Activated CD8-positive, alpha-beta T cell treated with anti-CD3 and anti-CD28 coated beads, Interleukin-2, amount 10 ng/mL, durations not matched to agents 7 days and 5 days (primary cell): ENCODE measurements around the gene CDKAL1. TPM values are rescaled to one million over a fixed set of nuclear protein-coding genes. Genes with fewer than 3 reads are reported as not detected.

Source experiments
- ATAC-seq: fragments of 150-1000 bp; cut with Tn5 transposase; one replicate; pipeline ENCODE4 v1.10.0; 2021; ENCODE audit warnings: moderate library complexity
- CTCF ChIA-PET: fragments of 350-600 bp; sonication (Branson Sonifier 250); formaldehyde crosslinking; loops from one replicate; lab custom pipeline; 2021; ENCODE audit warnings: antibody characterized with exemption; lab: Charles Lee
- POLR2A ChIA-PET: fragments of 350-600 bp; sonication (Branson Sonifier 250); formaldehyde crosslinking; loops from one replicate; lab custom pipeline; 2021; ENCODE audit warnings: antibody characterized with exemption; lab: Charles Lee
- DNase-seq: peaks from one replicate; pipeline ENCODE4 v3.0.0-alpha.2; 2020
- H3K27ac Mint-ChIP-seq: one replicate; pipeline ENCODE4 v1.8.0; 2021; ENCODE audit warnings: mild to moderate bottlenecking, mixed read lengths
- H3K27me3 Mint-ChIP-seq: one replicate; pipeline ENCODE4 v1.8.0; 2021; ENCODE audit warnings: low read depth, mixed read lengths
- H3K36me3 Mint-ChIP-seq: one replicate; pipeline ENCODE4 v1.8.0; 2021; ENCODE audit warnings: low read depth, mixed read lengths
- H3K4me1 Mint-ChIP-seq: one replicate; pipeline ENCODE4 v1.8.0; 2021; ENCODE audit warnings: low read depth, mixed read lengths
- H3K4me3 Mint-ChIP-seq: one replicate; pipeline ENCODE4 v1.8.0; 2021; ENCODE audit warnings: mild to moderate bottlenecking, mixed read lengths
- H3K9me3 Mint-ChIP-seq: one replicate; pipeline ENCODE4 v1.8.0; 2022; ENCODE audit warnings: mixed read lengths; ENCODE audit not compliant: insufficient read depth
- total RNA-seq, 2 experiments: library from RNA; stranded (reverse); gene quantifications; one replicate each; pipeline ENCODE4 v1.2.3, GENCODE V29; 2021

CDKAL1 gene
- total RNA-seq, 2 experiments from 2014 or later: 24.3 to 25.2 TPM

DNA sequence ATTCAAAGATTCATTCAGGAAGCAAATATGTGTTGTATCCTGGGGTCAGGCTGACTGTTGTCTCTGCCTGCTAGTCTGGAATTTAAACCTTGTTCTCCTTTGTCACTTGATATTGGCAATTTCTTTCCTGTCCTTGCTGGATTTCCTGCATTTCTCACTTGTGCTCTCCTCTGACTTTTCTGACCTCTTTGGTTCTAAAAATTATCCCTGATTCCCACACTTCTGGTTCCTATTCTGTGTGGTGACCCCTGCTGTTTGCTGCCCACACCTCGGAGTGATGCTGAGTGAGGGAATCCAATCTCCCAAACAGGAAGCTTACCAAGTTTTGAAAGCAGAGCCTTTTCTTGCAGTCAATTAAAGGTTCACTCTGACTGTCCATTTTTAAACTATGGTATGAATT is 345.3 kb downstream of the CDKAL1 start:
- no peak for ATAC-seq
- Mint-ChIP-seq H3K9me3 (peaks cover 12% of the 10 kb centered on the region), H3K4me3 (no peak overlapping the region), H3K27me3 (no peaks in the 10 kb centered on the region), H3K36me3 (peaks cover 11% of the 10 kb centered on the region), H3K27ac (no peak overlapping the region), H3K4me1 (peaks cover 8% of the 10 kb centered on the region)
- POLR2A ChIA-PET: no interaction called here
- DNase-seq: no peak
- CTCF ChIA-PET: no interaction called here

DNA sequence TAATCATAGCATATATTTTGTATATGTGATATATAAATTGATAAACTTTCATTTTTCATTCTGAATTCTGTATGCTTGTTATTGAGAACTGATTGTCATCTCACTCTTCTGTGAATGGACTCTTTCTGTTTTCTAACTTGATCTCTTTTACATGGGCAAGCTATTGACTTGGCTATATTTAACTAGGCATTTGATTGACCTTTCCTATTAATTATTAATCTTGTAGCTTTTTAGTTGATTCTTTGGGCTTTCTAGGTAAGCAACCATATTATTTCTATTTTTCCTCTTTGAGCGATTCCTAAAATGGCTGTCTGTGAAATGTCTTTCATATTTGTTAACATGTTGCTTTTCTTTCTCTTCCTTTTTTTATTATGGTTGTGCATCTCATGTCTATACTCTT is 347.1 kb downstream of the CDKAL1 start:
- ChIA-PET CTCF (no interaction called here), POLR2A (no interaction called here)
- DNase-seq (no peak), ATAC-seq (no peak)
- Mint-ChIP-seq H3K4me1 (peaks cover 8% of the 10 kb centered on the region), H3K4me3 (no peak overlapping the region), H3K27me3 (no peaks in the 10 kb centered on the region), H3K9me3 (peaks cover 23% of the 10 kb centered on the region), H3K27ac (no peak overlapping the region), H3K36me3 (peaks cover 18% of the 10 kb centered on the region)

DNA sequence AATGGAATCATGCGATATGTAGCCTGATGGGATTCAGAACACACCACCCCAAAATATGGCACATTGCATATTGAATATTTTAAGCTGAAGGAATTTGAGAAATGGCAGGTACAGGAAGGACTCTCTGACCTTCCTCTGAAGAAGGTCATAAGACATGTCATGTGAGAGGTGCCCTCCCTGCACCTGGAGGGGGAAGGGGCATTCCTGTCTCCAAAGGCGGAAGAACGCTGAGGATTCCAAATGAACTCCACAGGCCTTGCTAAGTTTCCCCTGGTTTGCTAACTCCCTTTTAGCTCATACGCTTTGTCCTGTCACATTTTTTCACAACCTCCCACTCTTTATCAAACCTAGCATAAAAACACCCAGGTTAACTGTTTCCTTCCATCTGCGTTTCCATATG is 347.8 kb downstream of the CDKAL1 start:
- H3K9me3 Mint-ChIP-seq: peaks cover 25% of the 10 kb centered on the region

DNA sequence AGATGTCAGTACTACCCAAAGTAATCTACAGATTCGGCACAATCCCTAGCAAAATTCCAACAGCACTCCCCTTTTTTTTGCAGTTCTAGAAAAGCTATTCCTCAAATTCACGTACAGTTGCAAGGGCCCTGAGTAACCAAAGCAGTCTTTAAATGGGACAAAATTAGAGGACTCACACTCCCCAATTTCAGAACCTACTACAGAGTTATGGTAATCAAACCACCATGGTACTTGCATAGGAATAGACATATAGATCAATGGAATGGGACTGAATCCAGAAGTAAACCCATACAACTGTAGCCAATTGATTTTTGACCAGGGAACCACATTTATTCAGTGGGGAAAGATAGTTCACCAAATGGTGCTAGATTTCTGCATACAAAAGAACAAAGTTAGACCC is 350.8 kb downstream of the CDKAL1 start:
- H3K36me3 Mint-ChIP-seq: peaks cover 25% of the 10 kb centered on the region
- H3K27ac Mint-ChIP-seq: no peak overlapping the region
- ATAC-seq: no peak
- CTCF ChIA-PET: no interaction called here
- POLR2A ChIA-PET: no interaction called here
- peaks cover 32% of the 10 kb centered on the region for H3K9me3 Mint-ChIP-seq
- H3K27me3 Mint-ChIP-seq: no peaks in the 10 kb centered on the region
- no peak overlapping the region for H3K4me3 Mint-ChIP-seq
- no peak for DNase-seq
- no peaks in the 10 kb centered on the region for H3K4me1 Mint-ChIP-seq

More for the DNA sequence above, 347.8 kb downstream of the CDKAL1 start:
- Mint-ChIP-seq H3K4me3 (no peak overlapping the region), H3K36me3 (peaks cover 20% of the 10 kb centered on the region), H3K27ac (no peak overlapping the region), H3K27me3 (no peaks in the 10 kb centered on the region), H3K4me1 (peaks cover 8% of the 10 kb centered on the region)
- DNase-seq: no peak
- ChIA-PET POLR2A (no interaction called here), CTCF (no interaction called here)
- ATAC-seq: no peak

DNA sequence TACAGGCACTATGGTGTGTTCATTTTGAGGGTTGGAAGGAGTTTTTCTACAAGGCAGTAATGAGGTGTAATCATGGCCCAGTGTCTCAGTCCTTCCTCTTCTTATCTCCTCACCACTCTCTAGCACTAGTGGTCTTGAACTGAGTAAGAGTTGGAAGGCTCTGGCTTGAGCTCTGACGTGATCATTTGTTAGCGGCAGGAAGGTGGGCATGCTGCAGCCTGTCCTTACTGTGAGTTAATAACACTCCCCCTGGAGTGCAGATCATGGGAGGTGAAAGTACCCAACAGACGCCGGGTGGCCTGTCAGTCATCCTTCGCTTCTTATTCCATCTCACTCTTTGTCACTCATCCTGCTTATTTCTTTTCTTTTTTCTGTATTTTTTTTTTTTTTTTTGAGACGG is 356.9 kb downstream of the CDKAL1 start:
- POLR2A ChIA-PET: no interaction called here
- DNase-seq (no peak), ATAC-seq (no peak)
- no peak overlapping the region for H3K27ac Mint-ChIP-seq
- no peaks in the 10 kb centered on the region for H3K27me3 Mint-ChIP-seq
- no peak overlapping the region for H3K4me3 Mint-ChIP-seq
- H3K4me1 Mint-ChIP-seq: no peaks in the 10 kb centered on the region
- peaks cover 17% of the 10 kb centered on the region for H3K36me3 Mint-ChIP-seq
- H3K9me3 Mint-ChIP-seq: peaks cover 10% of the 10 kb centered on the region
- CTCF ChIA-PET: no interaction called here

DNA sequence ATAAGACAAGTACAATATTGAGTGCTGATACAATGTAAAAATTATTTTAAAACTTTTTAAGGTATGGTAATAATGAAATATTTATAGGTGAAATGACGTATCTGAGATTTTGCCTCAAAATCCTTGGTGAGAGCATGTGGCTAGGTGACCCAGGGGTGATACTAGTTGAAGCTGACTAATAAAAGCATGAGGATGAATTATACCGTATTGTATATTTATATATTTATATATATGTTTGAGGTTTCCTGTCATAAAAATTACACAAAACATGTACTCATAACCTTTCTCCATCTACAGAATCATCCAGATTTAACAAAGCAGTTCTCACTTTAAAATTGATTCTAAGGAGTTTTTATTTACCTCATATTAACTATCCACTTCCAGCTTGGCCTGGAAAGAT is 358.1 kb downstream of the CDKAL1 start:
- Mint-ChIP-seq H3K4me3 (no peak overlapping the region), H3K27me3 (no peaks in the 10 kb centered on the region), H3K36me3 (peaks cover 18% of the 10 kb centered on the region), H3K4me1 (no peaks in the 10 kb centered on the region), H3K9me3 (peaks cover 4% of the 10 kb centered on the region), H3K27ac (no peak overlapping the region)
- DNase-seq (no peak), ATAC-seq (no peak)
- POLR2A ChIA-PET: no interaction called here
- CTCF ChIA-PET: no interaction called here

DNA sequence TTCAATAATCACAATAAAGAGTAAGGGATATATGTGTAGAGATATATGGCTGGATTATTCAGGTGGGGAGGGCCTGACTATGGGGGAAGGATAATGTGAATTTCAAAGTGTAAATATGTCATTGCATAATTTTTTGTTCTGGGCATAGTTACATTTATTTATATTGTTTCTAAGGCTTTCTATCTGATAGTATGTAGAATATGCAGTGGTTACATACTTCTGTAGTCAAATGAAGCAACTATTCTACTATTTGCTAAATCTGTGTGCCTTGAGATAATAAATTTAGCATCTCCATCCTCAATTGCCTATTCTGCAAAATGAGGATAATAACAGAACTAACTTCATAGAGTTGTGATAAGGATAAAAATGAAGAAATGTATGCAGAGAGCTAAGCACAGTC is 359.2 kb downstream of the CDKAL1 start:
- Mint-ChIP-seq H3K27ac (no peak overlapping the region), H3K27me3 (no peaks in the 10 kb centered on the region), H3K36me3 (peaks cover 20% of the 10 kb centered on the region), H3K9me3 (no peaks in the 10 kb centered on the region), H3K4me3 (no peak overlapping the region), H3K4me1 (no peaks in the 10 kb centered on the region)
- ChIA-PET POLR2A (no interaction called here), CTCF (no interaction called here)
- DNase-seq (no peak), ATAC-seq (no peak)

DNA sequence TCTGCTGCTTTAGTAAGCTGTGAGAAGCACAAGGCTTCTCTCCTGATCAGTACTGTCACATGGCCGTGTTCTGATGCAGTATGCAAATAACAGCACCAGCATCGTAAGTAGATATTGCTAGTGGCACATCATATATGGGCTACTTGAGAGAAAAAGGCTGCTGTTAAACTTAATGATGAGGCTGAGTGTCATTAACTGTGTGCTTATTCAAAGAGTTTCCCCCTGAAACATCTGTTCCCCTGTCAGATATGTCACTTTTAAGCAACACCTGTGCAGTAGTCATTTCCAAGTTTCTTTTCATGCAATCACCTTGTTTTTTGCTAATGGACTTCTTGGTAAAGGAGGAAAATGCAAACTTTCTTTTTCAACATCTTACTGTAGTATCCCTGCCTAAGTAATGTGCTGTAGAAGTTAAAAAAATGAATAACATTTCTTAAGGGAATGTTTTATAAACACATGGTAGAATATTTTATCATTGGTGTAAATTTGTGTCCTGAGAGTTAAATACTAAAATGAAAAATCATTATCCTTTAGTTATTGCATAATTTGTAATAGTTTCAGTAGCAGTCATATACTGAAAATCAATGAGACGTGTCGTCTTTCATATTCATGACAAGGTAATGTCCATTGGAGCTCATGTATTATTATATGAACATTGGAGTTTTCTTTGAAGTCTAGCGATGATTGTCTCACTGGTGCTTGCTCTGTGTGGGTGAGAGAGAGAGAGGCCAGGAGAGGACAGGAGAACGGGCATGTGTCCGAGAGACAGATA is 366.3 kb downstream of the CDKAL1 start:
- H3K27ac Mint-ChIP-seq: no peak overlapping the region
- H3K36me3 Mint-ChIP-seq: peaks cover 25% of the 10 kb centered on the region
- ATAC-seq (no peak), DNase-seq (no peak)
- POLR2A ChIA-PET: no interaction called here
- H3K4me1 Mint-ChIP-seq: no peaks in the 10 kb centered on the region
- no peaks in the 10 kb centered on the region for H3K27me3 Mint-ChIP-seq
- CTCF ChIA-PET: no interaction called here
- no peak overlapping the region for H3K4me3 Mint-ChIP-seq
- peaks cover 15% of the 10 kb centered on the region for H3K9me3 Mint-ChIP-seq

DNA sequence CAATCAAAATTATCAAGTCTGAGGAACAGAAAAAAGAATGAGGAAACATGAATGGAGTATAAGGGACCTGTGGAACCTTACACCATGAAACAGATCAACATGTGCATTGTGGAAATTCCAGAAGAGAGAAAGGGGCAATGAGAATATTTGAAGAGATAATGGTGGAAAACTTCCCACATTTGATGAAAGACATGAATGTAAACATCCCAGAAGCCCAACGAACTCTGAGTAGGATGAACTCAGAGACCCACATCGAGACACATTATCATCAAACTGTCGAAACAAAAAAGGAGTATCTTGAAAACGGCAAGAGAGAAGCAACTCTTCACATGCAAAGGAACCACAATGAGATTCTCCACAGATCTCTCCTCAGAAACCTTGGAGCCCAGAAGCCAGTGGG is 371.1 kb downstream of the CDKAL1 start:
- ChIA-PET POLR2A (no interaction called here), CTCF (no interaction called here)
- no peak for DNase-seq
- no peak overlapping the region for H3K27ac Mint-ChIP-seq
- ATAC-seq: no peak
- no peaks in the 10 kb centered on the region for H3K4me1 Mint-ChIP-seq
- no peaks in the 10 kb centered on the region for H3K27me3 Mint-ChIP-seq
- H3K9me3 Mint-ChIP-seq: peaks cover 15% of the 10 kb centered on the region
- H3K4me3 Mint-ChIP-seq: no peak overlapping the region
- peaks cover 15% of the 10 kb centered on the region for H3K36me3 Mint-ChIP-seq

DNA sequence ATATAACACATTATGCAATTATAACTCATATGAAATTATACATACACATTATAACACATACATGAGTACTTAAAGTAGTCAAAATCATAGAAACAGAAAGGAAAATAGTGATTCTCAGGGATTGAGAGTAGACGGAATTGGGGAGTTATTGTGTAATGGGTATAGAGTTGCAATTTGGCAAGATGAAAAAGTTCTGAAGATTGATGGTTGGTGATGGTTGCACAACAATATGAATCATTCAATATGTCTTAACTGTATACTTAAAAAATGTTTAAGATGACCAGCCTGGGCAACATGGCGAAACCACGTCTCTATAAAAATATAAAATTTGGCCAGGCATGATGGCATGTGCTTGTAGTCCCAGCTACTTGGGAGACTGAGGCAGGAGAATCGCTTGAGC is 372.7 kb downstream of the CDKAL1 start:
- no peak for DNase-seq
- no peak for ATAC-seq
- no peak overlapping the region for H3K27ac Mint-ChIP-seq
- no peak overlapping the region for H3K4me3 Mint-ChIP-seq
- H3K36me3 Mint-ChIP-seq: peaks cover 14% of the 10 kb centered on the region
- H3K27me3 Mint-ChIP-seq: no peaks in the 10 kb centered on the region
- ChIA-PET POLR2A (no interaction called here), CTCF (no interaction called here)
- H3K4me1 Mint-ChIP-seq: no peaks in the 10 kb centered on the region
- H3K9me3 Mint-ChIP-seq: peaks cover 19% of the 10 kb centered on the region

DNA sequence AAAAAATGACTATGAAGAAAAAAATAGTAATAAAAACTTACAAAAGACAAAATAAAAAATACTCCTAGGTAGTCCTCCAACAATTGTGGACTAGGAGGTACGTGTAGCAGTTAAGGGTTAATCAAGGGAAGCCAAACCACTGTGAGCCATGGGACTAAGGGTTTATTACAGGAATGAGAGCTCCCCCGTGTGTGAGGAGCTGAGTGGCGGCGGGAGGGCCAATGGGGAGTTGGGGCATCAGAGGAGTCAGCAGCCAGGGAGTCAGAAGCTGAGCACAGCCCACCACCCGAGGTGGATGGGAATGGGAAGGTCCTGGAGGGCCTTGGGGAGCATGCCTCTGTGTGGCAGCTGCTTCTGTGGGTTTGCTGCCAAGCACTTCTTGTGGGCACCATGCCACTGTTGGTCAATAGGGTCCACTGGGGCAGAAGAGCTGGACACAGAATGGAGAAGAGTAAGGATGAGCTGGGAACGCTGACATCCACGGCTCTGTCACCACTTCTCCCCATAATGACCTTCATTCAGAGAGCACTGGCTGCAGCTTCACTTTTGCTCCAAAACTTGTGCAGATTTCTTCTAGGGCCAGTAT is 373.3 kb downstream of the CDKAL1 start:
- Mint-ChIP-seq H3K4me1 (no peaks in the 10 kb centered on the region), H3K36me3 (peaks cover 12% of the 10 kb centered on the region), H3K4me3 (no peak overlapping the region), H3K27ac (no peak overlapping the region), H3K27me3 (no peaks in the 10 kb centered on the region), H3K9me3 (peaks cover 22% of the 10 kb centered on the region)
- DNase-seq (no peak), ATAC-seq (no peak)
- ChIA-PET CTCF (no interaction called here), POLR2A (no interaction called here)

DNA sequence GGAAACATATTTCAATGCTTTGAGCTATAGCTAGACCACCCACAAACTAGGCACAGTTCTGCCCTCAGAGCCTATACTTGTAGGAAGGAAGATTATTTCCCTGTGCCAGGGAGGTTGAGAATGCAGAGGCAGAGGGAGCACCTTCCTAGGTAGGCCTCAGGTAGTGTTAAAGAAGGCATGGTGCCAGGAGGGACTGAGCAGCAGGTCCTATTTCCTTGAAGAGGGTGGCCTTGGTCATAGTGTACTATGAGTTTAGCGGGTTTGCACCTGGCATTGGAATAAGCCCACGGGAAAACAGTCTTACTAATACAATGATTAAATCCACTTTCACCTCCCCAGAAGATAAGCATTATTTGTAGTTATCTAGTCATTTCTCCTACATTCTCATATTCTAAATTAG is 375.4 kb downstream of the CDKAL1 start:
- DNase-seq (no peak), ATAC-seq (no peak)
- H3K4me1 Mint-ChIP-seq: no peaks in the 10 kb centered on the region
- peaks cover 10% of the 10 kb centered on the region for H3K36me3 Mint-ChIP-seq
- no peaks in the 10 kb centered on the region for H3K27me3 Mint-ChIP-seq
- POLR2A ChIA-PET: interaction anchor here (0.5 kb wide), 1 partner anchor 707 kb away, joined by 3 read pairs; no protein-coding TSS in a partner anchor
- no peak overlapping the region for H3K4me3 Mint-ChIP-seq
- peaks cover 18% of the 10 kb centered on the region for H3K9me3 Mint-ChIP-seq
- CTCF ChIA-PET: no interaction called here
- H3K27ac Mint-ChIP-seq: no peak overlapping the region
